ENCODE measurements around the gene SLC15A2. TPM values are rescaled to one million over a fixed set of nuclear protein-coding genes. Genes with fewer than 3 reads are reported as not detected.

SLC15A2 gene
- 10 to 100 TPM; 44.6 to 48.2 TPM for total RNA-seq
- polyA plus RNA-seq: 10 to 100 TPM in 1 of 2 donors, 1 to 10 TPM in 1; 8.5 to 13.6 TPM
- long read RNA-seq, donor 1, full-length matches to known transcripts: 4 of 4 reads
- long read RNA-seq, donor 1, partial matches to known transcripts: 0 of 4 reads
- long read RNA-seq, donor 1, other reads (novel, unspliced or antisense): 0 of 4 reads
- long read RNA-seq, donor 2, partial matches to known transcripts: 0 of 1 reads
- long read RNA-seq, donor 2, other reads (novel, unspliced or antisense): 0 of 1 reads
- long read RNA-seq, donor 3, partial matches to known transcripts: 0 of 1 reads
- long read RNA-seq, donor 3, other reads (novel, unspliced or antisense): 0 of 1 reads
- long read RNA-seq, donor 4, partial matches to known transcripts: 0 of 1 reads
- long read RNA-seq, donor 4, other reads (novel, unspliced or antisense): 0 of 1 reads
- long read RNA-seq, donor 5, partial matches to known transcripts: 0 of 1 reads
- long read RNA-seq, donor 5, other reads (novel, unspliced or antisense): 0 of 1 reads

GRCh38 chr3:121894301-121894990 lies at the start of gene SLC15A2:
SLC15A2 (plus strand) TSS chr3:121894401; CDS start chr3:121894477, 76 bp downstream.
- ATAC-seq (ENCODE audit: insufficient read depth, low FRiP score) (peak; percentile 69), DNase-seq (peak in 2 of 3 donors; percentile 54 to 76)
- peak within 1 kb of the TSS in 1 of 2 donors; percentile 73 for H3K27ac ChIP-seq (ENCODE audit: low read depth in 1 of 2, low read length in 1 of 2)
- no peaks in the 10 kb centered on the region for H3K9me3 ChIP-seq (ENCODE audit: control insufficient read depth in 4 of 4, insufficient read depth in 3 of 4, low read length in 3 of 4)
- WGBS, 2 donors: 39 to 58% methylated on average over 3 of the region's 3 CpGs
- H3K36me3 ChIP-seq (ENCODE audit: control insufficient read depth in 4 of 4, insufficient read depth in 4 of 4, low read length in 4 of 4): peaks cover 0 to 3% (median 0%) of the 10 kb centered on the region in 4 donors
- peak within 1 kb of the TSS; percentile 21 to 42 for H3K9ac ChIP-seq (ENCODE audit: insufficient read depth in 1 of 2, low read length in 2 of 2)
- H3K27me3 ChIP-seq (ENCODE audit: control insufficient read depth in 3 of 3, insufficient read depth in 3 of 3, low read length in 2 of 3): no peaks in the 10 kb centered on the region
- H3K4me1 ChIP-seq (ENCODE audit: control insufficient read depth in 5 of 5, insufficient read depth in 5 of 5, low read length in 5 of 5): peaks cover 0 to 12% (median 5%) of the 10 kb centered on the region in 5 donors
- H3K4me3 ChIP-seq: no peak within 1 kb of the TSS
- no peak for TF ChIP-seq CTCF (IDR thresholded peaks at IDR 0.05; ENCODE audit: control extremely low read depth, extremely low read depth)

- whole genome bisulfite sequencing, 2 donors: 96 to 97% methylated on average over 7 of the region's 7 CpGs
- Histone ChIP-seq H3K4me3 (no peak overlapping the region), H3K27ac (ENCODE audit: low read depth in 1 of 2, low read length in 1 of 2) (no peak overlapping the region), H3K9me3 (ENCODE audit: control insufficient read depth in 4 of 4, insufficient read depth in 3 of 4, low read length in 3 of 4) (no peaks in the 10 kb centered on the region), H3K4me1 (ENCODE audit: control insufficient read depth in 5 of 5, insufficient read depth in 5 of 5, low read length in 5 of 5) (no peaks in the 10 kb centered on the region), H3K9ac (ENCODE audit: insufficient read depth in 1 of 2, low read length in 2 of 2) (no peak overlapping the region), H3K36me3 (ENCODE audit: control insufficient read depth in 4 of 4, insufficient read depth in 4 of 4, low read length in 4 of 4) (no peaks in the 10 kb centered on the region), H3K27me3 (ENCODE audit: control insufficient read depth in 3 of 3, insufficient read depth in 3 of 3, low read length in 2 of 3) (no peaks in the 10 kb centered on the region)
- no peak for TF ChIP-seq CTCF (IDR thresholded peaks at IDR 0.05; ENCODE audit: control extremely low read depth, extremely low read depth)
- DNase-seq (no peak), ATAC-seq (ENCODE audit: insufficient read depth, low FRiP score) (no peak)
Observed at GRCh38 chr3:121844892-121845291, 49.3 kb upstream of the SLC15A2 start.

GRCh38 chr3:121852256-121852655 lies 41.9 kb upstream of the SLC15A2 start:
- 90 to 92% methylated on average over 2 of the region's 2 CpGs for WGBS, 2 donors
- Histone ChIP-seq H3K9ac (ENCODE audit: insufficient read depth in 1 of 2, low read length in 2 of 2) (no peak overlapping the region), H3K4me3 (no peak overlapping the region), H3K27ac (ENCODE audit: low read depth in 1 of 2, low read length in 1 of 2) (no peak overlapping the region), H3K4me1 (ENCODE audit: control insufficient read depth in 5 of 5, insufficient read depth in 5 of 5, low read length in 5 of 5) (no peaks in the 10 kb centered on the region), H3K36me3 (ENCODE audit: control insufficient read depth in 4 of 4, insufficient read depth in 4 of 4, low read length in 4 of 4) (no peaks in the 10 kb centered on the region), H3K27me3 (ENCODE audit: control insufficient read depth in 3 of 3, insufficient read depth in 3 of 3, low read length in 2 of 3) (no peaks in the 10 kb centered on the region), H3K9me3 (ENCODE audit: control insufficient read depth in 4 of 4, insufficient read depth in 3 of 4, low read length in 3 of 4) (no peaks in the 10 kb centered on the region)
- ATAC-seq (ENCODE audit: insufficient read depth, low FRiP score) (no peak), DNase-seq (no peak)
- TF ChIP-seq CTCF (IDR thresholded peaks at IDR 0.05; ENCODE audit: control extremely low read depth, extremely low read depth): no peak

Data from lung (tissue), 16 donors.